PC-3 (cell line): Measurements from ENCODE around the gene PRDM11. TPM values are rescaled to one million over a fixed set of nuclear protein-coding genes. Genes with fewer than 3 reads are reported as not detected.

ENCODE experiments used
- ATAC-seq: fragments of 200-7000 bp; cut with Tn5 transposase; 2 replicates; pipeline ENCODE4 v1.9.1; 2020; ENCODE audit warnings: mild to moderate bottlenecking, moderate library complexity
- BruUV-seq: library from RNA; stranded (reverse); fragments of 400-500 nt; replicated peaks from 2 replicates; lab custom pipeline; 2021; lab: Mats Ljungman, UMichigan
- CTCF ChIA-PET: fragments of 300-600 bp; sonication (Branson Sonifier 250); formaldehyde crosslinking; loops from one replicate; lab custom pipeline; 2022; ENCODE audit warnings: antibody characterized with exemption; lab: Charles Lee
- POLR2A ChIA-PET: fragments of 300-600 bp; sonication (Branson Sonifier 250); formaldehyde crosslinking; loops from one replicate; lab custom pipeline; 2022; ENCODE audit warnings: antibody characterized with exemption; ENCODE audit not compliant: unreplicated experiment; lab: Charles Lee
- DNase-seq: peaks from one replicate; pipeline ENCODE4 v3.0.0-alpha.2; 2015
- H2AFZ ChIP-seq: fragments of 300-600 bp; sonication (generic); 2 replicates; pipeline ENCODE4 v1.6.0; 2016; ENCODE audit warnings: antibody characterized with exemption, low read length
- H3F3A ChIP-seq: fragments of 300-600 bp; sonication (generic); one replicate; pipeline ENCODE4 v1.6.0; 2017; ENCODE audit warnings: antibody characterized with exemption, low read length, control low read depth, mild to moderate bottlenecking; ENCODE audit not compliant: unreplicated experiment
- H3K27ac ChIP-seq: fragments of 300-600 bp; sonication (generic); 2 replicates; pipeline ENCODE4 v1.5.1; 2016; ENCODE audit warnings: mild to moderate bottlenecking, low read length
- H3K27me3 ChIP-seq: fragments of 300-600 bp; sonication (generic); 2 replicates; pipeline ENCODE4 v1.6.1; 2016; ENCODE audit warnings: low read length, mixed read lengths
- H3K36me3 ChIP-seq: fragments of 300-600 bp; sonication (generic); 2 replicates; pipeline ENCODE4 v1.6.1; 2016; ENCODE audit warnings: low read depth, mixed run types, low read length, mixed read lengths
- H3K4me1 ChIP-seq: fragments of 300-600 bp; sonication (generic); 2 replicates; pipeline ENCODE4 v1.5.1; 2016; ENCODE audit warnings: low read length; ENCODE audit not compliant: insufficient read depth
- H3K4me2 ChIP-seq: fragments of 300-600 bp; sonication (generic); 2 replicates; pipeline ENCODE4 v1.6.0; 2016; ENCODE audit warnings: low read length
- H3K4me3 ChIP-seq: fragments of 300-600 bp; sonication (generic); 2 replicates; pipeline ENCODE4 v1.5.1; 2016; ENCODE audit warnings: mild to moderate bottlenecking, low read length, mixed read lengths
- H3K79me2 ChIP-seq: fragments of 300-600 bp; sonication (generic); 2 replicates; pipeline ENCODE4 v1.6.1; 2017; ENCODE audit warnings: low read length, mixed read lengths
- H3K9ac ChIP-seq: fragments of 300-600 bp; sonication (generic); 2 replicates; pipeline ENCODE4 v1.6.0; 2016; ENCODE audit warnings: mild to moderate bottlenecking, low read length
- H3K9me2 ChIP-seq: fragments of 300-600 bp; sonication (generic); replicated peaks from 2 replicates; pipeline ENCODE4 v1.6.1; 2016; ENCODE audit warnings: mixed run types, low read length, mixed read lengths
- H3K9me3 ChIP-seq: fragments of 300-600 bp; sonication (generic); 2 replicates; pipeline ENCODE4 v1.6.1; 2016; ENCODE audit warnings: low read length, mixed read lengths
- H4K20me1 ChIP-seq: fragments of 300-600 bp; sonication (generic); 2 replicates; pipeline ENCODE4 v1.6.1; 2016; ENCODE audit warnings: low read length, mixed read lengths
- CTCF ChIP-seq: fragments of 300-600 bp; sonication (generic); conservative IDR thresholded peaks from 2 replicates; pipeline ENCODE4 v1.5.1; 2017; ENCODE audit warnings: antibody characterized with exemption, low read depth, mild to moderate bottlenecking, low read length
- EZH2 ChIP-seq: fragments of 300-600 bp; sonication (generic); IDR thresholded peaks from one replicate; pipeline ENCODE4 v1.6.1; 2017; ENCODE audit warnings: antibody characterized with exemption, mild to moderate bottlenecking, low read length; ENCODE audit not compliant: unreplicated experiment
- EZH2phosphoT487 ChIP-seq: fragments of 300-600 bp; sonication (generic); IDR thresholded peaks from 2 replicates; pipeline ENCODE4 v1.6.1; 2018; ENCODE audit warnings: mild to moderate bottlenecking, antibody characterized with exemption, low read length, borderline replicate concordance
- intact Hi-C: fragments of 100-400 bp; cut with micrococcal nuclease; formaldehyde crosslinking; loops from 2 replicates; pipeline ENCODE4 v1.9.0; 2023
- total RNA-seq: library from RNA; depleted of rRNA; stranded (reverse); fragments of >200 nt; gene quantifications from 2 replicates; pipeline ENCODE4 v1.2.3, GENCODE V29; 2014

PRDM11 gene
- total RNA-seq, 1 experiment from 2014 or later: 5.0 TPM

DNA sequence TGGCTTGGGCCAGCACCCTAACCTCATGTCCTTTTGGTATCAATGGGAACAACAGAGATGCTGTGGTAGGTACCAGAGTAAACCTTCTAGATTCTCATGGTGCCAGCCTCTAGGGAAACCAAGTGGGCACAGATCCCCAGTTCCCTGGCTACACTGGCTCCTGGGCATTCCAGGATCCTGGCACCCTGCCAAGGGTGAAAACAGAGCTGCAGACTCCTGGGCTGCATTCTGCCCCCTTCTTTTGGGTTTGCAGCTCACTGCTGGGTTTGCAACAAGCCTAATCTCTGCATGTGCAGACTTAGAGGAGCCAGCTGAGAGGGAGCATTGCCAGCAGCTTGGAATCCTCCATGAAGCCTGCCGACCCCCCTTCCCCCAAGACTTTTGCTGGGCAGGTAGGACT, 30.6 kb downstream of the PRDM11 start:
- TF ChIP-seq EZH2: no peak
- TF ChIP-seq EZH2phosphoT487: no peak
- no peak for TF ChIP-seq CTCF
- Histone ChIP-seq H3K79me2 (no peaks in the 10 kb centered on the region), H3K9ac (no peak overlapping the region), H3K4me2 (no peak overlapping the region), H3K9me2 (no peaks in the 10 kb centered on the region), H3K9me3 (no peaks in the 10 kb centered on the region), H4K20me1 (no peaks in the 10 kb centered on the region), H3K4me3 (no peak overlapping the region), H3F3A (no peaks in the 10 kb centered on the region), H2AFZ (no peak overlapping the region), H3K27ac (no peak overlapping the region), H3K27me3 (no peaks in the 10 kb centered on the region), H3K4me1 (peaks cover 9% of the 10 kb centered on the region; the same call in 1 of the 2 replicates), H3K36me3 (no peaks in the 10 kb centered on the region)
- no peak for ATAC-seq
- ChIA-PET POLR2A (no interaction called here), CTCF (no interaction called here)
- no peak for DNase-seq
- intact Hi-C loops: no loop called here
- BruUV-seq: no TSS peak

- H2AFZ ChIP-seq: no peak overlapping the region
- H3K9me3 ChIP-seq: no peaks in the 10 kb centered on the region
- TF ChIP-seq CTCF: no peak
- TF ChIP-seq EZH2: no peak
- TF ChIP-seq EZH2phosphoT487: no peak
- ChIA-PET POLR2A (interaction anchor here (0.6 kb wide), 1 partner anchor 15 kb away, joined by 5 read pairs; no protein-coding TSS in a partner anchor), CTCF (no interaction called here)
- no peaks in the 10 kb centered on the region for H3K36me3 ChIP-seq
- H4K20me1 ChIP-seq: no peaks in the 10 kb centered on the region
- peaks cover 9% of the 10 kb centered on the region; the same call in 1 of the 2 replicates for H3K4me1 ChIP-seq
- H3K9me2 ChIP-seq: no peaks in the 10 kb centered on the region
- no peaks in the 10 kb centered on the region for H3K27me3 ChIP-seq
- no peaks in the 10 kb centered on the region for H3F3A ChIP-seq
- H3K9ac ChIP-seq: no peak overlapping the region
- H3K4me3 ChIP-seq: no peak overlapping the region
- no peak overlapping the region for H3K27ac ChIP-seq
- no peaks in the 10 kb centered on the region for H3K79me2 ChIP-seq
- H3K4me2 ChIP-seq: no peak overlapping the region
- no TSS peak for BruUV-seq
- intact Hi-C loops: no loop called here
- DNase-seq: no peak
- ATAC-seq: no peak
Observed at GRCh38 chr11:45178223-45178622, 31.8 kb downstream of the PRDM11 start.

DNA sequence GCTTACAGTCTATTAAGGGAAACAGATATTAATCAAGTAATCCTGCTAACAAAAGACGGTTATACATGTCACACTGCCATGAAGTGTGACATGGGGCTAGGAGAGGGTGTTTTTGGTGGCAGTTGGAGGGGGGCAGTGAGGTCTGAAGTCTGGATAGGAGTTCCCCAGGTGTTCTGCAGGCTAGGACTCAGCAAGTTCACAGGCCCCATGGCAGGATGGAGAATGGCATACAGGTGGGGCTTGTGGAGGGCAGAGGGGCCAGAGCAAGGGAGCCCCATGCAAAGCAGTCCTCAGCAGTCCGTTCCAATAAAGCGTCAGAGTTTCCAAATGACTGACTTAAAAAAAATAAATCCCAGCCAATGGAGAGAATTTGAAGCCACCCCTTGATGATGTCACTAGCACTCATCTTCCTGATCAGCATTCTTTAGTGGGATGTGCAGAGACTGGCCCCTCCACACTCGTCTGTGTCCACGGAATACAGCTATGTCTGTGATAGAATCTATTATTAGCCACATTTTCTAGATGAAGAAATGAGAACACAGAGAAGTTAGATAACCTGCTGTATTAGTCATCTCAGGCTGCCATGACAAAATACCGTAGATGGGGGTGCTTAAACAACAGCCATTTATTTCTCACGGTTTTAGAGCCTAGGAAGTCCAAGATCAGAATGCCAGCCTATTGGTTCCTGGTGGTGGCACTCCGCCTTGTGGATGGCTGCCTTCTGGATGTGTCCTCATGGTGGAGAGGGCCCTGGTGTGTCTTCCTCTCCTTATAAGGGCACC, 32.6 kb downstream of the PRDM11 start:
- no peaks in the 10 kb centered on the region for H3K36me3 ChIP-seq
- no peak overlapping the region for H3K4me3 ChIP-seq
- no peak overlapping the region for H3K4me2 ChIP-seq
- H3K9ac ChIP-seq: no peak overlapping the region
- H3K9me3 ChIP-seq: no peaks in the 10 kb centered on the region
- no peaks in the 10 kb centered on the region for H3K27me3 ChIP-seq
- no peaks in the 10 kb centered on the region for H3F3A ChIP-seq
- ChIA-PET POLR2A (no interaction called here), CTCF (no interaction called here)
- no peak overlapping the region for H2AFZ ChIP-seq
- no peaks in the 10 kb centered on the region for H3K79me2 ChIP-seq
- no peaks in the 10 kb centered on the region for H3K9me2 ChIP-seq
- ATAC-seq (no peak), DNase-seq (no peak)
- H3K27ac ChIP-seq: no peak overlapping the region
- TF ChIP-seq EZH2: no peak
- no peak for TF ChIP-seq CTCF
- TF ChIP-seq EZH2phosphoT487: no peak
- intact Hi-C loops: no loop called here
- no peaks in the 10 kb centered on the region for H4K20me1 ChIP-seq
- no TSS peak for BruUV-seq
- peaks cover 9% of the 10 kb centered on the region; the same call in 1 of the 2 replicates for H3K4me1 ChIP-seq
